OCI-LY3 (cell line): ENCODE data around the gene LRRC38.

Experiments
- CTCF ChIP-seq: fragments of 200-600, 300-600 bp; sonication (generic); IDR thresholded peaks from 2 replicates; pipeline ENCODE4 v1.5.1; 2014; ENCODE audit warnings: antibody characterized with exemption, low read length, low read depth
- EZH2phosphoT487 ChIP-seq: fragments of 200-600 bp; shearing (Covaris generic); IDR thresholded peaks from 2 replicates; pipeline ENCODE4 v1.6.1; 2018; ENCODE audit warnings: antibody characterized with exemption, mixed run types, low read depth

GRCh38 chr1:13546791-13547190 is 33.0 kb upstream of the LRRC38 start:
- TF ChIP-seq CTCF, result no peak
- no peak for TF ChIP-seq EZH2phosphoT487
